ENCODE measurements around the gene INHBC. TPM values are rescaled to one million over a fixed set of nuclear protein-coding genes. Genes with fewer than 3 reads are reported as not detected.

Gene INHBC
- total RNA-seq, 1 experiment from 2014 or later, result 0.20 TPM

- CTCF ChIA-PET, result no interaction called here
- Histone ChIP-seq H3K9me3 (ENCODE audit: control insufficient read depth in 1 of 2, insufficient read depth in 1 of 2, low read depth in 1 of 2, low read length in 2 of 2) (no peaks in the 10 kb centered on the region), H3K4me2 (ENCODE audit: low read length) (no peak overlapping the region), H3K9ac (ENCODE audit: low read length) (no peak overlapping the region), H3K9me2 (ENCODE audit: insufficient read depth) (no peaks in the 10 kb centered on the region), H3K27ac (ENCODE audit: low read depth, low read length) (no peak overlapping the region), H3K27me3 (ENCODE audit: insufficient read depth, low read length) (peaks cover 30% of the 10 kb centered on the region), H2AFZ (ENCODE audit: low read depth, low read length, poor library complexity, severe bottlenecking) (no peak overlapping the region), H3K79me2 (ENCODE audit: insufficient read depth, low read length) (no peaks in the 10 kb centered on the region), H4K20me1 (ENCODE audit: insufficient read depth) (no peaks in the 10 kb centered on the region), H3K36me3 (ENCODE audit: control insufficient read depth in 1 of 2, insufficient read depth in 2 of 2, low read length in 2 of 2) (no peaks in the 10 kb centered on the region), H3K4me1 (ENCODE audit: control insufficient read depth in 1 of 2, insufficient read depth in 2 of 2, low read length in 2 of 2) (peaks cover 0 to 3% of the 10 kb centered on the region in 2 experiments; a peak in 3 of 4 replicates), H3K4me3 (replicated peaks in 1 of 2; ENCODE audit: low read depth in 1 of 2, low read length in 2 of 2) (no peak overlapping the region)
- RAD21 ChIA-PET (ENCODE audit: low non-redundant PET in 1 of 2, low total read pairs in 2 of 2, uncharacterized antibody in 2 of 2, unreplicated experiment in 2 of 2), result no interaction called here
- no peak for ATAC-seq
- POLR2A ChIA-PET, result no interaction called here
- no peak for DNase-seq (ENCODE audit: low read depth, low spot score)
- intact Hi-C loops (cut with micrococcal nuclease), result no loop called here
- TF ChIP-seq JUND (IDR thresholded peaks at IDR 0.05) (no peak), YY1 (IDR thresholded peaks at IDR 0.05; ENCODE audit: extremely low read depth, insufficient replicate concordance, low read depth, low read length) (no peak), SIN3A (IDR thresholded peaks at IDR 0.05; ENCODE audit: low read depth) (no peak), CBX3 (IDR thresholded peaks at IDR 0.05; ENCODE audit: low read depth) (no peak), SRF (IDR thresholded peaks at IDR 0.05; ENCODE audit: low read depth) (no peak), CTCF (IDR thresholded peaks at IDR 0.05 in 2 of 3, conservative IDR thresholded peaks at IDR 0.05 in 1 of 3; ENCODE audit: borderline replicate concordance in 1 of 3, insufficient read depth in 1 of 3, low read depth in 2 of 3, low read length in 2 of 3) (no peak)
- BruUV-seq (replicated peaks), result no TSS peak
These were observed 33.3 kb downstream of the INHBC start for GRCh38 chr12:57467915-57468314.

- intact Hi-C loops (cut with micrococcal nuclease), result no loop called here
- CTCF ChIA-PET, result interaction anchor here (1.9 kb wide), 1 partner anchor 11 kb away, joined by 6 read pairs; no protein-coding TSS in a partner anchor
- no peaks in the 10 kb centered on the region for H3K4me1 ChIP-seq (ENCODE audit: control insufficient read depth in 1 of 2, insufficient read depth in 2 of 2, low read length in 2 of 2)
- H3K27me3 ChIP-seq (ENCODE audit: insufficient read depth, low read length), result peaks cover 38% of the 10 kb centered on the region
- H3K79me2 ChIP-seq (ENCODE audit: insufficient read depth, low read length), result no peaks in the 10 kb centered on the region
- H3K9me2 ChIP-seq (ENCODE audit: insufficient read depth), result no peaks in the 10 kb centered on the region
- RAD21 ChIA-PET (ENCODE audit: low non-redundant PET in 1 of 2, low total read pairs in 2 of 2, uncharacterized antibody in 2 of 2, unreplicated experiment in 2 of 2), result no interaction called here
- H3K9ac ChIP-seq (ENCODE audit: low read length), result no peak overlapping the region
- no peak overlapping the region for H3K4me3 ChIP-seq (replicated peaks in 1 of 2; ENCODE audit: low read depth in 1 of 2, low read length in 2 of 2)
- no peak overlapping the region for H3K4me2 ChIP-seq (ENCODE audit: low read length)
- H3K36me3 ChIP-seq (ENCODE audit: control insufficient read depth in 1 of 2, insufficient read depth in 2 of 2, low read length in 2 of 2), result no peaks in the 10 kb centered on the region
- H4K20me1 ChIP-seq (ENCODE audit: insufficient read depth), result no peaks in the 10 kb centered on the region
- H3K27ac ChIP-seq (ENCODE audit: low read depth, low read length), result no peak overlapping the region
- H3K9me3 ChIP-seq (ENCODE audit: control insufficient read depth in 1 of 2, insufficient read depth in 1 of 2, low read depth in 1 of 2, low read length in 2 of 2), result no peaks in the 10 kb centered on the region
- POLR2A ChIA-PET, result interaction anchor here (1.3 kb wide), 1 partner anchor 11 kb away, joined by 4 read pairs; no protein-coding TSS in a partner anchor
- no peak overlapping the region for H2AFZ ChIP-seq (ENCODE audit: low read depth, low read length, poor library complexity, severe bottlenecking)
- ATAC-seq (no peak), DNase-seq (ENCODE audit: low read depth, low spot score) (no peak)
- TF ChIP-seq CEBPB (IDR thresholded peaks at IDR 0.05; ENCODE audit: low read depth), result no peak
- TF ChIP-seq SP1 (IDR thresholded peaks at IDR 0.05; ENCODE audit: low read depth), result no peak
- TF ChIP-seq POLR2AphosphoS5 (IDR thresholded peaks at IDR 0.05; ENCODE audit: low read depth, low read length), result no peak
- no peak for TF ChIP-seq ATF3 (IDR thresholded peaks at IDR 0.05)
- TF ChIP-seq EGR1 (IDR thresholded peaks at IDR 0.05; ENCODE audit: low read depth), result no peak
- no TSS peak for BruUV-seq (replicated peaks)
These were observed 34.9 kb downstream of the INHBC start for GRCh38 chr12:57469296-57470164.
